Progenitor cell of endocrine pancreas (in vitro differentiated cells): Measurements from ENCODE around the gene ZNF778. TPM values are rescaled to one million over a fixed set of nuclear protein-coding genes. Genes with fewer than 3 reads are reported as not detected.

Experiments
- DNase-seq: peaks from one replicate; pipeline ENCODE4 v3.0.0; 2021; ENCODE audit warnings: low spot score; ENCODE audit not compliant: unreplicated experiment
- H3K27ac Mint-ChIP-seq: 2 replicates; pipeline ENCODE4 v1.8.0; 2021; ENCODE audit warnings: mild to moderate bottlenecking, moderate library complexity, mixed read lengths
- H3K27me3 Mint-ChIP-seq: 2 replicates; pipeline ENCODE4 v1.8.0; 2021; ENCODE audit warnings: mixed read lengths
- H3K36me3 Mint-ChIP-seq: 2 replicates; pipeline ENCODE4 v1.8.0; 2022; ENCODE audit warnings: mixed read lengths; ENCODE audit not compliant: insufficient read depth
- H3K4me1 Mint-ChIP-seq: 2 replicates; pipeline ENCODE4 v1.8.0; 2021; ENCODE audit warnings: low read depth, mixed read lengths
- H3K4me3 Mint-ChIP-seq: 2 replicates; pipeline ENCODE4 v1.8.0; 2021; ENCODE audit warnings: low read depth, mild to moderate bottlenecking, moderate library complexity, mixed read lengths
- H3K9me3 Mint-ChIP-seq: 2 replicates; pipeline ENCODE4 v1.8.0; 2021; ENCODE audit warnings: low read depth, mixed read lengths
- CTCF ChIP-seq: fragments of 200-600 bp; sonication (generic); IDR thresholded peaks from one replicate; pipeline ENCODE4 v1.5.0; 2021; ENCODE audit warnings: antibody characterized with exemption, mild to moderate bottlenecking; ENCODE audit not compliant: unreplicated experiment
- total RNA-seq: library from RNA; stranded (reverse); gene quantifications from 2 replicates; pipeline ENCODE4 v1.2.1, GENCODE V29; 2021

ZNF778 gene
- total RNA-seq, 1 donor from 2014 or later, result 11.2 TPM

GRCh38 chr16:89174055-89174827 lies 43.3 kb upstream of the ZNF778 start:
- DNase-seq, result no peak
- Mint-ChIP-seq H3K4me1 (peaks cover 3% of the 10 kb centered on the region), H3K27me3 (peaks cover 19% of the 10 kb centered on the region), H3K4me3 (no peak overlapping the region), H3K9me3 (no peaks in the 10 kb centered on the region), H3K27ac (no peak overlapping the region), H3K36me3 (no peaks in the 10 kb centered on the region)
- no peak for TF ChIP-seq CTCF

- H3K4me3 Mint-ChIP-seq, result no peak overlapping the region
- TF ChIP-seq CTCF, result no peak
These were observed 42.6 kb upstream of the ZNF778 start for GRCh38 chr16:89174877-89175276.

GRCh38 chr16:89175280-89176146 lies 42.0 kb upstream of the ZNF778 start:
- no peak for DNase-seq
- peaks cover 3% of the 10 kb centered on the region for H3K4me1 Mint-ChIP-seq

More at GRCh38 chr16:89174877-89175276, 42.6 kb upstream of the ZNF778 start:
- Mint-ChIP-seq H3K36me3 (no peaks in the 10 kb centered on the region), H3K27me3 (peaks cover 19% of the 10 kb centered on the region), H3K9me3 (no peaks in the 10 kb centered on the region), H3K27ac (no peak overlapping the region), H3K4me1 (peaks cover 3% of the 10 kb centered on the region)
- DNase-seq, result no peak

GRCh38 chr16:89176147-89176690 lies 41.3 kb upstream of the ZNF778 start:
- no peaks in the 10 kb centered on the region for H3K36me3 Mint-ChIP-seq

More at GRCh38 chr16:89175280-89176146, 42.0 kb upstream of the ZNF778 start:
- no peaks in the 10 kb centered on the region for H3K9me3 Mint-ChIP-seq
- H3K4me3 Mint-ChIP-seq, result no peak overlapping the region
- H3K27me3 Mint-ChIP-seq, result peaks cover 18% of the 10 kb centered on the region
- H3K36me3 Mint-ChIP-seq, result no peaks in the 10 kb centered on the region
- H3K27ac Mint-ChIP-seq, result no peak overlapping the region
- no peak for TF ChIP-seq CTCF

More at GRCh38 chr16:89176147-89176690, 41.3 kb upstream of the ZNF778 start:
- Mint-ChIP-seq H3K4me3 (no peak overlapping the region), H3K9me3 (no peaks in the 10 kb centered on the region), H3K27ac (no peak overlapping the region), H3K4me1 (no peaks in the 10 kb centered on the region), H3K27me3 (peaks cover 14% of the 10 kb centered on the region)
- no peak for TF ChIP-seq CTCF
- no peak for DNase-seq
